ENCODE measurements around the gene TOMM22.

DNA sequence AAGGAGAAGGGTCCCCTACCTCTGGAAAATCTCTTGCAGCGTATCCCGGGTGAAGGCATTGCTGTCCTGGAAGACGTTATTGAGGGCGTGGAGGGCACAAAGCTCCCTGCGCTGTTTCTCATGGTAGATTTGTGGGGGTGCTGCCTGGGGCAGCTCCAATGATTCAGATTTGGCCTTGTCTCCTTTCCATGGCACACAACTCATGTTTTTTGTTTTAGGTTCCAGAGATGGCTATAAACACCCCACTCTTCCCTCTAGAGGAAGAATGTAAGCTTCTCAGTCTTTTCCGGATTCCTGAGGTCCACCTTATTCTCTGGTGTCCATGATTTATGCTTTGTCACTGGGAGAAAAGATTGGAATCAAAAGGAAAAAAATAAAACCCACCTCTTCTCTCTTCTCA, 18.0 kb downstream of the TOMM22 start:
- TF ChIP-seq, protein P1, sequence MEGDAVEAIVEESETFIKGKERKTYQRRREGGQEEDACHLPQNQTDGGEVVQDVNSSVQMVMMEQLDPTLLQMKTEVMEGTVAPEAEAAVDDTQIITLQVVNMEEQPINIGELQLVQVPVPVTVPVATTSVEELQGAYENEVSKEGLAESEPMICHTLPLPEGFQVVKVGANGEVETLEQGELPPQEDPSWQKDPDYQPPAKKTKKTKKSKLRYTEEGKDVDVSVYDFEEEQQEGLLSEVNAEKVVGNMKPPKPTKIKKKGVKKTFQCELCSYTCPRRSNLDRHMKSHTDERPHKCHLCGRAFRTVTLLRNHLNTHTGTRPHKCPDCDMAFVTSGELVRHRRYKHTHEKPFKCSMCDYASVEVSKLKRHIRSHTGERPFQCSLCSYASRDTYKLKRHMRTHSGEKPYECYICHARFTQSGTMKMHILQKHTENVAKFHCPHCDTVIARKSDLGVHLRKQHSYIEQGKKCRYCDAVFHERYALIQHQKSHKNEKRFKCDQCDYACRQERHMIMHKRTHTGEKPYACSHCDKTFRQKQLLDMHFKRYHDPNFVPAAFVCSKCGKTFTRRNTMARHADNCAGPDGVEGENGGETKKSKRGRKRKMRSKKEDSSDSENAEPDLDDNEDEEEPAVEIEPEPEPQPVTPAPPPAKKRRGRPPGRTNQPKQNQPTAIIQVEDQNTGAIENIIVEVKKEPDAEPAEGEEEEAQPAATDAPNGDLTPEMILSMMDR (IDR thresholded peaks at IDR 0.05) = peak in 1 of 2 donors; percentile 1
- TF ChIP-seq POLR2AphosphoS5 (IDR thresholded peaks at IDR 0.05) = no peak
- no peak for TF ChIP-seq EP300 (IDR thresholded peaks at IDR 0.05)
- TF ChIP-seq POLR2A (IDR thresholded peaks at IDR 0.05) = no peak
